NCI-H2171 (cell line): ENCODE data around the gene LRRFIP2.
"Not testable (repeated sequence)": the region's sequence is repeated elsewhere in the genome, so short reads cannot be mapped to it uniquely, and the experiment has no call there.

Experiments
- DNase-seq: peaks from one replicate; lab custom pipeline; 2025; lab: John Stamatoyannopoulos, UW

Gene LRRFIP2

GRCh38 chr3:37064747-37065146 is 109.6 kb downstream of the LRRFIP2 start:
- no peak for DNase-seq

DNA sequence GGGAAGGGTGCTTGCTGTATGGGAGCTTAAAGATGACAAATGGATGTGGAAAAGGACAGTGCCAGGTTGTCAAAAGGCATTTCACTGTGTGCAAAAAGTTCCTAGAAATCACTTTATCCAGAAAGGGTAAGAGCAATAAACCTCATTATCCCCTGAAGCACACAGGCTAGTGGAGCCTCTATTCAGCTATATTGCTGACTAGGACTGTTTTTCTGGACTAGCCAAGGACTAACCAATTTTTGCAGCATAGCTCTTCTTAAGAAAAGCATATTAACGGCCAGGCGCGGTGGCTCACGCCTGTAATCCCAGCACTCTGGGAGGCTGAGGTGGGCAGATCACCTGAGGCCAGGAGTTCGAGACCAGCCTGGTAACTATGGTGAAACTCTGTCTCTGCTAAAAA is 116.3 kb downstream of the LRRFIP2 start:
- DNase-seq = no peak

- no peak for DNase-seq
Measured at GRCh38 chr3:37056826-37057225, 117.6 kb downstream of the LRRFIP2 start.

DNA sequence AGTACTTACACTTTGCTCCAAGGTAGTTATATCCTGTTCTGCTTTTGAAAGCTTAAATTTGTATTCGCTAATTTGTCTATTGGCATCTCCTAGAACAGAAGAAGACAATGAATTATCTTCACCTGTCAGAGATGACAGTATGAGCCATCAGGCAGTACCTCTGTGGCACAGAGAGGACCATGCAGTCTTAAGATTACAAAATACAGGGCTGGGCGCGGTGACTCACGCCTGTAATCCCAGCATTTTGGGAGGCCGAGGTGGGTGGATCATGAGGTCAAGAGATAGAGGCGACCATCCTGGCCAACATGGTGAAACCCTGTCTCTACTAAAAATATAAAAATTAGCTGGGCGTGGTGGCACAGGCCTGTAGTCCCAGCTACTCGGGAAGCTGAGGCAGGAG is 119.3 kb downstream of the LRRFIP2 start:
- DNase-seq = not testable (repeated sequence)

DNA sequence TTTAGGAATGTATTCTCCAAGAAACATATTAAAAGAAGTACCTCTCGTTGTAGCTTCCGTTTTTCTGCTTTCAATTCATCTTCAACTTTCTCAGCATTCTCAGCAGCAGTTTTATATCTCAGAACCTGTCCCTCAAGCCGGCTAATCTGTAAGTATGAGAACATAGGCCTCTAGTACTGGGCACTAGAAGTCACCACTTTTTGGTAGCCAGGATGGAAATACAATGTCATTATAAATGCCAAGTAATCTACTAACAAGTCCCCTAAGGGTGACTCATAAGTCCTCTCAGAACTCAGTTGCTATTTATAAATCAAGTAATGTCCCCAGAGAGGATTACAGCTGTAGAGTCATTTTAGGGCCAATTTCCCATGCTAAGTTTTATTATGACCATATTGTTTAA is 120.0 kb downstream of the LRRFIP2 start:
- DNase-seq = no peak

DNA sequence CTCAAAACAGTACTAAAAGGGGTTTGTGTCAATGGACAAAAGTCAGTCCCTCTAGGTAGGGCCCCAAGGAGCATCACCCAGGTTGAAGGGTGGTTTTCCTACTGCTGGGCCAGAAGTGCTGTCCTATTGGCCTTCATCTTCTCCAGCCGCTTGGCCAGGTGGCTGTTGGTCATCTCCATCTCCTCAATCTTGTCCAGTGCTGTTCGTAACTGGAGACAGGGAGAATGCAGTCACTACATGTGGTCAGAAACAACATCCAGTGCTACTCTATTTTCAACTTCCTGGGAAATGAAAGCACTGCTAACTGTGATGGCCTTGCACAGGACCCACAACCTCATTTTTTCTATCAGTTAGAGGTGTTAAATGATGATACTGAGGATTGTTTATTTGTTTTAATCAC is 120.6 kb downstream of the LRRFIP2 start:
- DNase-seq = no peak

DNA sequence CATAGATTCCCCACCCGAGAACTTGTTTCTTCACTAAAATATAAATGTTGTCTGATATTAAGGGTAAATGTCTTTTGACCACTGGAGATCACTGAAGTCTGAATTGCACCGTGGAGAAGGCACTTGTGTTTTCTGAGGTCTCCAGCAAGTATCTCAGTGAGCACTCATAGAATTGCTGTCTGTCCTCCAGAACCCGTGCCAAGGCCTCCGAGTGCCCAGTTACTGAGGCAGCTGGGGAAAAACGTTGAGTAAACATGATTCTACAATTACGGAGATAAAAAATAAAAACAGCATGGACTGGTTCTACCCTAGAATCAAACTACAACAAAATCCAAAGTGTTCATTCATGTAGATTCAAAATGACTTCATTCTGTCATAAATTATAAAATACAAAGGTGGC is 121.0 kb downstream of the LRRFIP2 start:
- DNase-seq = no peak

DNA sequence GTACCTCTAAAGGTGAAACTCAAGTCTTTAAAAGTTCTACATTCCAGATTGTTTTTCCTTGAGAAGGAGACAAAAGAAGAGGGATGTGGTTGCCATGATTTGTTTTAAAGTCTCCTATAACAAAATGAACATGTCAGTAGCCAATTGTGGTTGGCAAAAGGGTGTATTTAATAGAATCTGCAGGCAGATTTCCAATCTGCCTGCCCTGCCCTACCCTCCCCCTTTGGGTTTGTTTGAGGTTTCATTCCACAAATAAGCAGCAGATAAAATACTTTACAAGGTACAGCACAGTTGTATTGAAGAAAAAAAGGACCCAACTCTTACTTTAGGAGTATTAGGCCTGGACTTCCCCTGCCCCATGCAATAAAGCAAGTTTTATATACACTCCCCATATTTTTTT is 121.5 kb downstream of the LRRFIP2 start:
- DNase-seq = no peak

GRCh38 chr3:37050282-37050681 is 124.1 kb downstream of the LRRFIP2 start:
- DNase-seq = no peak

DNA sequence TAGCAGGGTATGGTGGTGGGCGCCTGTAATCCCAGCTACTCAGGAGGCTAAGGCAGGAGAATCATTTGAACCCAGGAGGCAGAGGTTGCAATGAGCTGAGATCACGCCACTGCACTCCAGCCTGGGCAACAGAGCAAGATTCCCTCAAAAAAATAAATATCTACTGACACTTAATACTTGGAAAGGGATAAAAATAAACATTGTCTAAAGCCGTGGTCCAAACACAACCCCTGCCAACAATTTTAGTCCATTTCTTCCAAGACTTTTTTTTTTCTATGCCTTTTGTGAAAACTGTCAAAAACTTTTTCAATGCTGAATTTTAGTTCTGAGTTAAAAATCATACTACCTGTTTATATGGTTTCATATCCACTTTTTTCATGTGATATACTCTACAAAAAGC is 131.7 kb downstream of the LRRFIP2 start:
- DNase-seq = not testable (repeated sequence)

- DNase-seq = no peak
Measured at GRCh38 chr3:37041546-37042195, 132.7 kb downstream of the LRRFIP2 start.

DNA sequence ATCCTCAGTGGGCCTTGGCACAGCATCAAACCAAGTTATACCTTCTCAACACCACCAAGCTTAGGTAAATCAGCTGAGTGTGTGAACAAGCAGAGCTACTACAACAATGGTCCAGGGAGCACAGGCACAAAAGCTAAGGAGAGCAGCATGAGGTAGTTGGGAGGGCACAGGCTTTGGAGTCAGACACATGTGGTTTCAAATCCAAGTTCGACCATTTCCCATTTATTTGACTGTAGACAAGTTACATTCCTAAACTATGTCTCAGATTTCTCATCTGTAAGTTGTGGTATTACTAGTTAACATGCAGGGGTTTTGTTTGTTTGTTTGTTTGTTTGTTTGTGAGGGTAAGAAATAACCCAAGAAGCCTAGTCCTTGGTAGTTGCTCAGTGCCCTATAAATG is 134.2 kb downstream of the LRRFIP2 start:
- no peak for DNase-seq

DNA sequence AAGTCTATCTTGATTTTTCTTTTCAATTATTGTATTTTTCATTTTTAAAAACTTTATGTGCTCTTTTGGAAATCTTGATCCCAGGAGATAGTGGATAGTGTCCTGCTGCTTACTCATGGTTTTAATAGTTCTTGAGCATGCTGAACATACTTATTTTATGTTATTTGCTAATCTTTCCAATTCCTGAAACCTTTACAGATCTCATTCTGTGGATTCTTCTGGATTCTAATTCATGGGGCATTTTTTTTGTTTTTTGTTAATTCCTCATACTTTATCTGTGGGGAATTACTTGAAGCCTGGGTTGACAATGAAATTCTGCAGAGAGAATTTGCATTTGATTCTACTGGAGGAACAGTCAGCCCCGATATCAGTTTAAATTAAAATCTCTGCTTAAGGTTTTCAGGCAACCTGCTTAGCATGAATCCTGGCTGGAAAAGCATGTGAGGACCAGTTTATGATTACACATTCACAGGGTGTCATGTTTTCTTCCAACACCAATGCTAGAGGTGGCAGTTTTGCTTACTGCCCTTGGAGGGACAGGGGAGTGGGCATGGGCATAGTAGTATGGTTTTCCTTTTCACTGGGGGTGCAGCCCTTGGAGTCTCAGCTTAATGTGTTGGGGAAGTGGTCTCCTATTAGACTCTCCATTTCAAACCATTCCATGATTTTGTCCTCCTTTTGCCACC is 135.1 kb downstream of the LRRFIP2 start:
- DNase-seq = no peak

GRCh38 chr3:37037352-37037751 is 137.0 kb downstream of the LRRFIP2 start:
- DNase-seq = no peak

- DNase-seq = no peak
Measured at GRCh38 chr3:37032961-37033360, 141.4 kb downstream of the LRRFIP2 start.

DNA sequence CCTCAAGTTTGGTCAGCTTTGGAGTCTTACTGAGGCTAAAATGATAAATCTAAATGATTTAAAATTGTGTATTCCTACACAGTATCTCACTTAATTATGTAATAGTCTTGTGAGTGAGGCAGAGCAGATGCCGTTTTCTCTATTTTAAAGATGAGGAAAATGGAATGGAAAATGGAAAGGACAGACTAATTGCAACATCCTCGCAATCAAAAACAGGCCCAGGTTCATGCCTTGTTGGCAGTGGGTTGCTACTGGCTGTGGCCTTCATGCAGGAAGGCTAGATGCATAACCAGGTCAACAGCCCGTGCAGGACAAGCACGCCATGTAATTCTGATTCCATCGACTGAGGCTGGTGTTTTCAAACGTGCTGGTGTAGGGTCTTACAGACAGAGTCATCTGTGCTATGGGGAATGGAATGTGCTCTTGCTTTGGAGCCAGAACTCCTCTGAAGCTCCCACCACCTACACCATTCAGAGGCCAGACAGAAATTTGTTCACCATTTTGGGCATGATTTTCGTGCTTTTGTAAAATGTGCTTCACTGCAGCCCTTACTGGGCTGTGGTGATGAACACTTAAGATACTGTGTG is 143.2 kb downstream of the LRRFIP2 start:
- DNase-seq = no peak

DNA sequence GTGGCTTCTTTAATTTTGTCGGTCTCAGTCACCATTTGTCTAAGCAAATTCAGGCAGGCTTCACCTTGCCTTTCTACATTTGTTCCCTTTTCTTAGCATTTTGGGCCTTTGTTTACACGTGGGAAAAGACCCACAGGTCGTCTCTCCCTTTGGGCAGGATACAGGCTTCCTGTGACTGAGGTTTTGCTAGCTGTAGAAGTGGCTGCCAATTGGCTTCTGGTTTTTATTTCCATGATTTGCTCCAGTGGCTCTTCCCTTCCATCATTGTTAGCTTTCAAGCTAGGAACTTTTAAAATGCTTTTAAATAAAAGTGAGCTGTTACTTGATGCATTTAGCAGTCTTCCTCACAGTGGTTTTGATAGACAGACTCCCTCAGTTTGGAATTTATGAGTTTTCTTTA is 143.8 kb downstream of the LRRFIP2 start:
- DNase-seq = no peak

- no peak for DNase-seq
Measured at GRCh38 chr3:37029516-37030163, 144.7 kb downstream of the LRRFIP2 start.

DNA sequence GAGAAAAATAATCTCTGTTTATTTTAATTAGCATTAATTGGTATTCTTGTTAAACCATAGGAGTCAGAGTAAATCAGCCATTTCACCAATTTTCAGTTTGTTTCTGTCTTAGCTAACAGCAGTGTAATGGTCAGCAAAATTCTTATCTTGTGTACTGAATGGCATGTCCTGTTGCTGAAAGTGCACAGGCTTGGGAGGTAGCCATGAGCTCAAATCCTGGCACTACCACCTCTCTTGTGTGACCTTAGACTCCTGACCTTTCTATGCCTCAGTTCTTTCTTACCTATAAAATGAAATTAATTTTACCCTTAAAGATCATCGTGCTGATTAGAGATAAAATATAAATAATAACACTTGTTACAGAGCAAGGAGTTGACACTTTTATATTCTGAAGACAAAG is 145.3 kb downstream of the LRRFIP2 start:
- DNase-seq = no peak

DNA sequence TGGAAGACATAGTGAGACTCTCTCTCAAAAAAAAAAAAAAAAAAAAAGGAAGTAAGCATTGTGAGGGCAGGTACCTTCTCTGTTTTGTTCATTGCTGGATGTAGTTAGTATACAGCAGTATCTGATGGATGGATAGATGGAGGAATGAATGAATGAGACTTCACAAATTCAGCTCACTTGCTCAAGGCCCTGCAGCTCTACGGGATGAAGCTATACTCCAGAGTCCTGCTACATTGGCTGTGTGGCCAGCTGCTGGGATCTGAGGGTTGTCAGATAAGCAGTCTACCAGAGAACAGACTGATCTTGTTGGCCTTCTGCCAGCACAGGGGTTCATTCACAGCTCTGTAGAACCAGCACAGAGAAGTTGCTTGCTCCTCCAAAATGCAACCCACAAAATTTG is 146.1 kb downstream of the LRRFIP2 start:
- no peak for DNase-seq

- no peak for DNase-seq
Measured at GRCh38 chr3:37026851-37027250, 147.5 kb downstream of the LRRFIP2 start.

DNA sequence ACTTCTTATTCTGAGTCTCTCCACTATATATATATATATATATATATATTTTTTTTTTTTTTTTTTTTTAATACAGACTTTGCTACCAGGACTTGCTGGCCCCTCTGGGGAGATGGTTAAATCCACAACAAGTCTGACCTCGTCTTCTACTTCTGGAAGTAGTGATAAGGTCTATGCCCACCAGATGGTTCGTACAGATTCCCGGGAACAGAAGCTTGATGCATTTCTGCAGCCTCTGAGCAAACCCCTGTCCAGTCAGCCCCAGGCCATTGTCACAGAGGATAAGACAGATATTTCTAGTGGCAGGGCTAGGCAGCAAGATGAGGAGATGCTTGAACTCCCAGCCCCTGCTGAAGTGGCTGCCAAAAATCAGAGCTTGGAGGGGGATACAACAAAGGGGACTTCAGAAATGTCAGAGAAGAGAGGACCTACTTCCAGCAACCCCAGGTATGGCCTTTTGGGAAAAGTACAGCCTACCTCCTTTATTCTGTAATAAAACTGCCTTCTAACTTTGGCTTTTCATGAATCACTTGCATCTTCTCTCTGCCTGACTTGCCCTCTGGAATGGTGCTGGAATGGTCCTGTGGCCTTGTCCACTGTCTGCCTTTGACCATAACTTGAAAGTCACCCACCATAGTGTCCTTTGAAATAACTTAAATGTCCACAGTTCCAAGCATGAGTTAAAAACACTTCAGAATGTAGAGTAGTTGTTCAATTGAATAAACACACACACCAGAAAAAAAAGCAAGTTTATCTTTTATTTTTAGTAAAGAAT is 148.6 kb downstream of the LRRFIP2 start:
- no peak for DNase-seq
